ENCODE results near the gene BMP7.
A peak's percentile ranks its signal among the peaks of the same experiment; 100 is the strongest.
"Not testable (repeated sequence)": the region's sequence is repeated elsewhere in the genome, so short reads cannot be mapped to it uniquely, and the experiment has no call there.

BMP7 gene

GRCh38 chr20:57251344-57251743 is 15.1 kb downstream of the BMP7 start:
- no peak for DNase-seq

GRCh38 chr20:57250607-57251343 is 15.7 kb downstream of the BMP7 start:
- no peak for DNase-seq

- no peak for DNase-seq
Measured at GRCh38 chr20:57249772-57250171, 16.7 kb downstream of the BMP7 start.

GRCh38 chr20:57249073-57249472 is 17.4 kb downstream of the BMP7 start:
- no peak for DNase-seq

- no peak for DNase-seq
Measured at GRCh38 chr20:57248132-57248797, 18.2 kb downstream of the BMP7 start.

- DNase-seq = no peak
Measured at GRCh38 chr20:57247292-57247965, 19.0 kb downstream of the BMP7 start.

- no peak for DNase-seq
Measured at GRCh38 chr20:57245997-57246396, 20.4 kb downstream of the BMP7 start.

- no peak for DNase-seq
Measured at GRCh38 chr20:57244627-57245214, 21.7 kb downstream of the BMP7 start.

GRCh38 chr20:57244221-57244585 is 22.2 kb downstream of the BMP7 start:
- peak in 1 of 56 donors; percentile 16 for DNase-seq

GRCh38 chr20:57243480-57244220 is 22.8 kb downstream of the BMP7 start:
- DNase-seq = no peak

GRCh38 chr20:57242414-57242813 is 24.0 kb downstream of the BMP7 start:
- DNase-seq = no peak

GRCh38 chr20:57241363-57241991 is 25.0 kb downstream of the BMP7 start:
- DNase-seq = peak in 9 of 56 donors; percentile 13 to 60 (median 44)

GRCh38 chr20:57240581-57241362 is 25.7 kb downstream of the BMP7 start:
- peak in 1 of 56 donors; percentile 27 for DNase-seq

GRCh38 chr20:57239725-57240124 is 26.7 kb downstream of the BMP7 start:
- not testable (repeated sequence) for DNase-seq

- DNase-seq = not testable (repeated sequence)
Measured at GRCh38 chr20:57239324-57239723, 27.1 kb downstream of the BMP7 start.

GRCh38 chr20:57238089-57238488 is 28.4 kb downstream of the BMP7 start:
- no peak for DNase-seq

- no peak for DNase-seq
Measured at GRCh38 chr20:57237585-57237953, 28.9 kb downstream of the BMP7 start.

GRCh38 chr20:57236813-57237584 is 29.4 kb downstream of the BMP7 start:
- no peak for DNase-seq

GRCh38 chr20:57234556-57235251 is 31.7 kb downstream of the BMP7 start:
- no peak for DNase-seq
